Activated gamma-delta T cell treated with anti-CD3 and anti-CD28 coated beads, Interleukin-2, amount 50 U/mL, for 16 hours (primary cell): ENCODE measurements around the gene TMPRSS11B.
"Not testable (repeated sequence)": the region's sequence is repeated elsewhere in the genome, so short reads cannot be mapped to it uniquely, and the experiment has no call there.

Source experiments
- DNase-seq: peaks from one replicate; pipeline ENCODE4 v3.0.0-alpha.2; 2020; ENCODE audit warnings: low read depth

Gene TMPRSS11B

GRCh38 chr4:68218044-68218443 lies 27.4 kb downstream of the TMPRSS11B start:
- no peak for DNase-seq

- no peak for DNase-seq
Measured at GRCh38 chr4:68216501-68216900, 29.0 kb downstream of the TMPRSS11B start.

- DNase-seq: no peak
Measured at GRCh38 chr4:68209003-68209402, 36.5 kb downstream of the TMPRSS11B start.

DNA sequence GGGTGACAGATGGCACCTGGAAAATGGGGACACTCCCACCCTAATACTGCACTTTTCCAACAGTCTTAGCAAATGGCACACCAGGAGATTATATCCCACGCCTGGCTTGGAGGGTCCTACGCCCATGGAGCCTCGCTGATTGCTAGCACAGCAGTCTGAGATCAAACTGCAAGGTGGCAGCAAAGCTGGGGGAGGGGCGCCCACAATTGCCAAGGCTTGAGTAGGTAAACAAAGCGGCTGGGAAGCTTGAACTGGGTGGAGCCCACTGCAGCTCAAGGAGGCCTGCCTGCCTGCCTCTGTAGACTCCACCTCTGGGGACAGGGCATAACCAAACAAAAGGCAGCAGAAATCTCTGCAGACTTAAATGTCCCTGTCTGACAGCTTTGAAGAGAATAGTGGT lies 51.2 kb downstream of the TMPRSS11B start:
- not testable (repeated sequence) for DNase-seq

- DNase-seq: no peak
Measured at GRCh38 chr4:68193194-68193593, 52.3 kb downstream of the TMPRSS11B start.

DNA sequence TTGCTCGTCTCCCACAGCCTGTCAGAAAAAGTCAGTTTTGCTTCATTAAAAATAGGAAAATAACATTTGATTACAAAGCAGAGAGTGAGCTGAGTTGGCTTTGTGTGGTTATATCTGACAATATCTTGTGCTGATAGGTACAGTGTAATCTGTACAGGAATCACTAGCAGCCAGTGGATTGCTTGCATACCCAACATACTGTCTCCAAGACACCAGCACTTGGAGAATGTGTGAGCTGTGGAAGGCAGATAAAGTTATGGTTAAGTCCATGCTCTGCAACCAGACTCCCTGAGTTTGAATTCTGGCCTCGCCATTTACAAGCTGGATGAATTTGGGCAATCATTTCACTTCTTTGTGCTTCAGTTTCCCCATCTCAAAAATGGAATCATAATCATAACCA lies 58.3 kb downstream of the TMPRSS11B start:
- no peak for DNase-seq

DNA sequence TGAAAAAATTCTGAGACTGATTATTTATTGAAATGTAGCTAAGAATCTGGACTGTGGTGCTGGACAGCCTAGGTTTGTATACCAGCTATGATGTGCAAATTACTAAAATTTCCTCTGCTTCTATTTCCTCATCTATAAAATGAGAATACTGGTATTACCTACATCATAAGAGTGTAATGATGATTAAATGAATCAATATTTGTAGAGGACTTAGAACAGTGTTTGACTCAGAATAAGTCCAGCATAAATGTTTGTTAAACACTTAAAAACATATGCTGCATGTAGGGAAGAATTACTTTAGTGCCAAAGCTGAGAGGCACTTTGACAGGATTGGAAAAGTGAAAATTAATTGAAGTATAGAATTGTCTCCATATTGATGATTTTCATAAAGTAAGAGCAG lies 60.6 kb downstream of the TMPRSS11B start:
- no peak for DNase-seq

- no peak for DNase-seq
Measured at GRCh38 chr4:68183417-68183816, 62.1 kb downstream of the TMPRSS11B start.

GRCh38 chr4:68182382-68182820 lies 63.1 kb downstream of the TMPRSS11B start:
- DNase-seq: no peak

DNA sequence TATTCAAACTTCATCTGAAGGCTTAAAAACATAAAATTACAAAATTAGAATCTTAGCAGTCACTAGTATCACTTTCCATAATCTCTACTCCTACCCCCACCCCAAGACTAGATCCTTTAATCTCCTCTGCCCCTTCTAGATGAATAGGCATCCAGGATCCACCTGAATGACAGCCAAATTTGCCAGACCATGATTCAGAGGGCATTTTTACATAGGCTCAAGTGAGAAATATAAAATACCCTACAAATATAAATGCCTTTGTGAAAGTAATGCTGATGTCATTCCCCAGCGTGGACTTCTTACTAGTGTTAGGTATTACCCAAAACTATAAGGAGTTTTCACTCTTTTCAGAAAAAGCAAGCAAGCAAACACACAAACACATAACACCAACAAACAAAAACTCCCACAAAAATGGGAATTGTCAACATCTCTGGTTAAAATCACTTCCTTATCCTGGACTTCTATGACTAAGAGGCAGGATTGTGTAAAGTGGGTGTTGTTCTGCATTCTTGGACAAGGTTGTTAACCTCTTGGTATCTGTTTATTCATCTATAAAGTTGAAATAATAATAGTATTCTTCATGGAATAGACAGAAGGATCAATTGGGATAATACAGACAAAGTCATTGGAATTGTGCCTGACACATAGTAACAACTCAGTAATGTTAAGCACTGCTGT lies 64.5 kb downstream of the TMPRSS11B start:
- no peak for DNase-seq

- DNase-seq: no peak
Measured at GRCh38 chr4:68176904-68177303, 68.6 kb downstream of the TMPRSS11B start.
